Gastroesophageal sphincter (tissue), 4 donors: ENCODE results near the gene ESR1. TPM values are rescaled to one million over a fixed set of nuclear protein-coding genes. Genes with fewer than 3 reads are reported as not detected.

ENCODE experiments used
- ATAC-seq: fragments of 150-250 bp; one replicate; pipeline ENCODE4 v1.9.1; 2016; ENCODE audit warnings: mild to moderate bottlenecking, moderate library complexity
- H3K27ac ChIP-seq, 4 donors: fragments of 200-600 bp; sonication (generic) in 3 of 4; 1 replicate in 3 of 4; 2 replicates in 1 of 4; pipeline ENCODE4 v1.5.1; 2016 to 2019
- H3K27me3 ChIP-seq: fragments of 200-600 bp; sonication (generic); one replicate; pipeline ENCODE4 v1.5.1; 2019
- H3K36me3 ChIP-seq, 2 donors: fragments of 200-600 bp; sonication (generic); one replicate each; pipeline ENCODE4 v1.5.1; 2019; ENCODE audit warnings: control low read depth in 1 of 2
- H3K4me1 ChIP-seq, 3 donors: fragments of 200-600 bp; sonication (generic); 1 replicate in 2 of 3; 2 replicates in 1 of 3; pipeline ENCODE4 v1.5.1; 2016 to 2019; ENCODE audit warnings: control low read depth in 2 of 3
- H3K4me3 ChIP-seq, 2 donors: fragments of 200-600 bp; sonication (generic); one replicate each; pipeline ENCODE4 v1.5.1; 2019; ENCODE audit warnings: mild to moderate bottlenecking in 1 of 2, moderate library complexity in 1 of 2
- H3K9me3 ChIP-seq, 3 donors: fragments of 200-600 bp; sonication (generic); one replicate each; pipeline ENCODE4 v1.5.1; 2017 to 2019; ENCODE audit warnings: control low read depth in 2 of 3
- CTCF ChIP-seq, 4 experiments: fragments of 200-600 bp in 2 of 4; fragments of 450-650 bp in 2 of 4; sonication (generic) in 1 of 4; IDR thresholded peaks; one replicate each; pipeline ENCODE4 v1.5.1; 2017 to 2019; ENCODE audit warnings: antibody characterized with exemption in 4 of 4, mild to moderate bottlenecking in 2 of 4, moderate library complexity in 2 of 4
- EP300 ChIP-seq: sonication (generic); formaldehyde crosslinking; IDR thresholded peaks from one replicate; pipeline ENCODE4 v1.6.1; 2017; ENCODE audit warnings: antibody characterized with exemption, mild to moderate bottlenecking
- POLR2A ChIP-seq, 2 donors: fragments of 450-650 bp; IDR thresholded peaks; one replicate each; pipeline ENCODE4 v1.6.1; 2017; ENCODE audit warnings: antibody characterized with exemption in 2 of 2, mild to moderate bottlenecking in 2 of 2, moderate library complexity in 1 of 2
- POLR2AphosphoS5 ChIP-seq: sonication (generic); formaldehyde crosslinking; IDR thresholded peaks from one replicate; pipeline ENCODE4 v1.6.1; 2017; ENCODE audit warnings: antibody characterized with exemption
- WGBS, 2 donors: methylation state at CpG; one replicate each; pipeline ENCODE4 v1.1.5; 2018; ENCODE audit warnings: low coverage in 1 of 2; 5-methylcytosine and 5-hydroxymethylcytosine counted together
- total RNA-seq, 4 donors: library from RNA; depleted of rRNA; stranded (reverse); fragments of >200 nt; gene quantifications; one replicate each; pipeline ENCODE4 v1.1.0, GENCODE V29; 2016

The ESR1 gene
- total RNA-seq, 4 donors from 2014 or later: 0.93 to 2.3 (median 0.97) TPM

- Histone ChIP-seq H3K27ac (no peak overlapping the region), H3K9me3 (no peaks in the 10 kb centered on the region), H3K27me3 (no peaks in the 10 kb centered on the region), H3K36me3 (no peaks in the 10 kb centered on the region), H3K4me1 (no peaks in the 10 kb centered on the region), H3K4me3 (no peak overlapping the region)
- ATAC-seq: no peak
- 11 to 12% methylated on average over 1 of the region's 1 CpG for WGBS, 2 donors
- TF ChIP-seq CTCF (IDR thresholded peaks at IDR 0.05) (no peak), POLR2A (IDR thresholded peaks at IDR 0.05) (no peak), POLR2AphosphoS5 (no peak), EP300 (no peak)
Observed at GRCh38 chr6:152087701-152088100, 280.2 kb downstream of the ESR1 start.

GRCh38 chr6:152089992-152090391 lies 282.5 kb downstream of the ESR1 start:
- no peak overlapping the region for H3K4me3 ChIP-seq
- H3K36me3 ChIP-seq: no peaks in the 10 kb centered on the region
- H3K27ac ChIP-seq: no peak overlapping the region
- ATAC-seq: peak; percentile 50
- no peak for TF ChIP-seq CTCF (IDR thresholded peaks at IDR 0.05)
- TF ChIP-seq POLR2A (IDR thresholded peaks at IDR 0.05): no peak
- no peak for TF ChIP-seq EP300
- TF ChIP-seq POLR2AphosphoS5: no peak
- H3K9me3 ChIP-seq: no peaks in the 10 kb centered on the region
- no peaks in the 10 kb centered on the region for H3K4me1 ChIP-seq
- WGBS, 2 donors: 81% methylated on average over 6 of the region's 7 CpGs; no CpG with 5 or more reads in 1 of the 2 donors
- no peaks in the 10 kb centered on the region for H3K27me3 ChIP-seq

GRCh38 chr6:152091201-152091600 lies 283.7 kb downstream of the ESR1 start:
- Histone ChIP-seq H3K27me3 (no peaks in the 10 kb centered on the region), H3K4me3 (no peak overlapping the region), H3K9me3 (no peaks in the 10 kb centered on the region), H3K4me1 (no peaks in the 10 kb centered on the region), H3K27ac (no peak overlapping the region), H3K36me3 (no peaks in the 10 kb centered on the region)
- ATAC-seq: no peak
- WGBS, 2 donors: 13 to 50% methylated on average over 1 of the region's 2 CpGs
- no peak for TF ChIP-seq EP300

- ATAC-seq: no peak
- no peak overlapping the region for H3K27ac ChIP-seq
- TF ChIP-seq POLR2A (IDR thresholded peaks at IDR 0.05) (no peak), EP300 (no peak), POLR2AphosphoS5 (no peak)
- no peaks in the 10 kb centered on the region for H3K4me1 ChIP-seq
- H3K27me3 ChIP-seq: no peaks in the 10 kb centered on the region
- WGBS, 2 donors: 14 to 88% methylated on average over 1 to 4 of the region's 4 CpGs
- no peaks in the 10 kb centered on the region for H3K36me3 ChIP-seq
- no peaks in the 10 kb centered on the region for H3K9me3 ChIP-seq
- no peak overlapping the region for H3K4me3 ChIP-seq
Observed at GRCh38 chr6:152091851-152092341, 284.4 kb downstream of the ESR1 start.

GRCh38 chr6:152093711-152094110 lies 286.2 kb downstream of the ESR1 start:
- no peak for ATAC-seq
- H3K9me3 ChIP-seq: no peaks in the 10 kb centered on the region
- H3K27me3 ChIP-seq: no peaks in the 10 kb centered on the region
- H3K36me3 ChIP-seq: no peaks in the 10 kb centered on the region
- 62 to 74% methylated on average over 5 to 6 of the region's 6 CpGs for whole genome bisulfite sequencing, 2 donors
- no peaks in the 10 kb centered on the region for H3K4me1 ChIP-seq
- TF ChIP-seq CTCF (IDR thresholded peaks at IDR 0.05) (no peak), POLR2AphosphoS5 (no peak), POLR2A (IDR thresholded peaks at IDR 0.05) (no peak), EP300 (no peak)
- no peak overlapping the region for H3K4me3 ChIP-seq
- H3K27ac ChIP-seq: no peak overlapping the region

GRCh38 chr6:152094276-152094675 lies 286.8 kb downstream of the ESR1 start:
- no peaks in the 10 kb centered on the region for H3K4me1 ChIP-seq
- H3K4me3 ChIP-seq: no peak overlapping the region
- H3K36me3 ChIP-seq: no peaks in the 10 kb centered on the region
- no peaks in the 10 kb centered on the region for H3K9me3 ChIP-seq
- ATAC-seq: no peak
- H3K27me3 ChIP-seq: no peaks in the 10 kb centered on the region
- WGBS, 2 donors: 76 to 100% methylated on average over 1 to 2 of the region's 4 CpGs
- H3K27ac ChIP-seq: peak overlapping the region in 1 of 4 donors; percentile 65
- TF ChIP-seq EP300 (no peak), POLR2A (IDR thresholded peaks at IDR 0.05) (no peak), CTCF (IDR thresholded peaks at IDR 0.05) (no peak), POLR2AphosphoS5 (no peak)
